ENCODE data around the gene C1QTNF6. TPM values are rescaled to one million over a fixed set of nuclear protein-coding genes. Genes with fewer than 3 reads are reported as not detected.
A peak's percentile ranks its signal among the peaks of the same experiment; 100 is the strongest.

C1QTNF6 gene
- total RNA-seq, 6 experiments from 2014 or later = 3.3 to 5.0 (median 4.0) TPM

DNA sequence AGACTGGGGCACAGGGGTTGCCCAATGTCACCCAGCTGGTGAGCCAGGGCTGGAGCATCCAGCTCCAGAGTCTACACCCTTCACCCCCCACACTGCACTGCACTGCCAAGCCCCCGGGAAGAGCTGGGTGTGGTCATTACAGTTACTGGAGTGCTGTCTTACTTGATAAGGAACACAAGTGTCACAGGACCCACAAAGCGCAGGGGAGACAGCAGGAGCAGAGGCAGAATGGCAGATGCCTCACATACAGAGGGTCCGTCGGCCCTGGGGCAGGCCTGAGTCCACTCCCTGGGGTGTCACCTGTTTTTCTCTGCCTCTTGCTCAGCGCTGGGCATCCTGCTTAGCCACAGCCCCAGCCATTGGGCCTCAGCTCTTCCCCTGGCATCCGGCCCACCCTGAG, 46.1 kb downstream of the C1QTNF6 start:
- H3K27me3 Mint-ChIP-seq (ENCODE audit: insufficient read depth) = peaks cover 29% of the 10 kb centered on the region
- peaks cover 9% of the 10 kb centered on the region for H3K4me1 Mint-ChIP-seq (ENCODE audit: low read depth)
- no peaks in the 10 kb centered on the region for H3K9me3 Mint-ChIP-seq
- no peak overlapping the region for H3K4me3 Mint-ChIP-seq
- no peaks in the 10 kb centered on the region for H3K36me3 Mint-ChIP-seq (ENCODE audit: low read depth)
- TF ChIP-seq, protein P1, sequence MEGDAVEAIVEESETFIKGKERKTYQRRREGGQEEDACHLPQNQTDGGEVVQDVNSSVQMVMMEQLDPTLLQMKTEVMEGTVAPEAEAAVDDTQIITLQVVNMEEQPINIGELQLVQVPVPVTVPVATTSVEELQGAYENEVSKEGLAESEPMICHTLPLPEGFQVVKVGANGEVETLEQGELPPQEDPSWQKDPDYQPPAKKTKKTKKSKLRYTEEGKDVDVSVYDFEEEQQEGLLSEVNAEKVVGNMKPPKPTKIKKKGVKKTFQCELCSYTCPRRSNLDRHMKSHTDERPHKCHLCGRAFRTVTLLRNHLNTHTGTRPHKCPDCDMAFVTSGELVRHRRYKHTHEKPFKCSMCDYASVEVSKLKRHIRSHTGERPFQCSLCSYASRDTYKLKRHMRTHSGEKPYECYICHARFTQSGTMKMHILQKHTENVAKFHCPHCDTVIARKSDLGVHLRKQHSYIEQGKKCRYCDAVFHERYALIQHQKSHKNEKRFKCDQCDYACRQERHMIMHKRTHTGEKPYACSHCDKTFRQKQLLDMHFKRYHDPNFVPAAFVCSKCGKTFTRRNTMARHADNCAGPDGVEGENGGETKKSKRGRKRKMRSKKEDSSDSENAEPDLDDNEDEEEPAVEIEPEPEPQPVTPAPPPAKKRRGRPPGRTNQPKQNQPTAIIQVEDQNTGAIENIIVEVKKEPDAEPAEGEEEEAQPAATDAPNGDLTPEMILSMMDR (IDR thresholded peaks at IDR 0.05) = no peak
- no peak overlapping the region for H3K27ac Mint-ChIP-seq
- no peak for DNase-seq

DNA sequence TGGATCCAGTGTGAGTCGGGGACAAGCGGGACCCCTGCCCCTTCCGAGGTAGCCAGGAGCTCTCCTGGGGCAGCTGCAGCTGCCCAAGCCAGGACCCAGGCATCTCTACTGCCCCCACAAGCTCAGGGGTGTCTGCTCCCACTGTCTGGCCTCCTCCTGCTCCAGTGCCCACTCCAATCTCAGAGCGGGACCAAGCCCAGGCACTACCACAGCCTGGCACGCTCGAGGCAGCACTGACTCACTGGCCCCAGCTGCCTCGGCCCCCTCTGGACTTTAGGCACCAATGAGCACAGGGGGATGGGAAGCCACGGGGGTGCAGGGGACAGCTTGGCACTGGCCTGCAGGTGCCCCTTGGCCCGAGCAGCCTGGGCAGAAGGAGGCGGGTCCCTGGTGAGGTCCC, 46.6 kb downstream of the C1QTNF6 start:
- no peak overlapping the region for H3K27ac Mint-ChIP-seq
- TF ChIP-seq, protein P1 (IDR thresholded peaks at IDR 0.05) = no peak
- H3K9me3 Mint-ChIP-seq = no peaks in the 10 kb centered on the region
- DNase-seq = no peak
- peaks cover 9% of the 10 kb centered on the region for H3K4me1 Mint-ChIP-seq (ENCODE audit: low read depth)
- H3K36me3 Mint-ChIP-seq (ENCODE audit: low read depth) = no peaks in the 10 kb centered on the region
- H3K27me3 Mint-ChIP-seq (ENCODE audit: insufficient read depth) = peaks cover 34% of the 10 kb centered on the region
- H3K4me3 Mint-ChIP-seq = no peak overlapping the region

DNA sequence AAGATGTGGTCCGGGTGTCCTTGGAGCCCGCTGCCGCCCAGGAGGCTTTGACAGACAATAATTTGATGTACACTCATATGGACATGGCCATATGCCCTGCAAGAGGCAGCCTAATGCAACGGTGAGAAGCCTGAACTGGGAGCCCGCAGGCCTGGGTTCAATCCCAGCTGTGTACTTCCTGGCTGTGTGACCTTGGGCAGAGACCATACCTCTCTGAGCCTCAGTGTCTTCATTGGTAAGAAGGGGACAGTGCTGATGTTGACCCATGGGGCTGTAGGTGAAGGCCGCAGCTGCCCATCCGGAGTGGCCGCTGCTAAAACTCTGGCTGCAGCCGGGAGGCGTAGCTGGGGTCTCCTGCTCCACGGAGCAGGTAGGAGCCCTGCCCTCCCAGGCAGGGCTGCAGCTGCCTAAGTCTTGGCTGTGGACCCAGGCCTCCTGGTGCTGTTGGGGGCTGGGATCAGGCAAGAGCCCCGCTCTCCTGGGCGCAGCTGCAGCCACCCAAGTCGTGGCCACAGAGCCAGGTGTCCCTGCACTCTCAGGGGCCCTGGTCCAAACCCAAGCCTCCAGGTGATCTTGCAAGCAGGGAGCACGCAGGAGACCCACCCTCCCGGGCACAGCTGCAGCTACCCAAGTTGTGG, 47.2 kb downstream of the C1QTNF6 start:
- peaks cover 35% of the 10 kb centered on the region for H3K27me3 Mint-ChIP-seq (ENCODE audit: insufficient read depth)
- peaks cover 9% of the 10 kb centered on the region for H3K4me1 Mint-ChIP-seq (ENCODE audit: low read depth)
- no peak overlapping the region for H3K4me3 Mint-ChIP-seq
- H3K27ac Mint-ChIP-seq = no peak overlapping the region
- H3K36me3 Mint-ChIP-seq (ENCODE audit: low read depth) = no peaks in the 10 kb centered on the region
- DNase-seq = no peak
- TF ChIP-seq, protein P1 (IDR thresholded peaks at IDR 0.05) = no peak
- H3K9me3 Mint-ChIP-seq = no peaks in the 10 kb centered on the region

DNA sequence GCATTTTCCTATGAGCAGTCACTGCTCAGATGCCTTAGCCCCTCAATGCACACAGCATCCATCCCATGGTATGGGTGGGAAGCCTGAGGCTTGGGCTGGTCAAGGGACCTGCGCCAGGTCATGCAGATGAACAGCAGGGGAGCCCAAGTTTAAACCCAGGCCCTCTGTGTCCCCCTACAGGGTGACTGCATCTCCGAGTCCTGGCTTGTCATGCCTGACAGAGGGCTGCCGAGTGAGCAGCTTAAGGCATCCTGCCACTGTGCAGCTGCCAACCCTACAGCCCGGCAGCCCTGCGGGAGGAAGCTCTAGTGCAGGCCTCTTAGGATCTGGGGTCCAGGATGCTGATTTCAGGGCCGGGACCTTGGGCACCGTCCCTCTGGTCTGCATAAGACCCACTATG, 48.3 kb downstream of the C1QTNF6 start:
- Mint-ChIP-seq H3K27me3 (ENCODE audit: insufficient read depth) (peaks cover 36% of the 10 kb centered on the region), H3K9me3 (no peaks in the 10 kb centered on the region), H3K36me3 (ENCODE audit: low read depth) (no peaks in the 10 kb centered on the region), H3K4me1 (ENCODE audit: low read depth) (peaks cover 9% of the 10 kb centered on the region), H3K27ac (no peak overlapping the region), H3K4me3 (no peak overlapping the region)
- TF ChIP-seq, protein P1 (IDR thresholded peaks at IDR 0.05) = no peak
- no peak for DNase-seq

DNA sequence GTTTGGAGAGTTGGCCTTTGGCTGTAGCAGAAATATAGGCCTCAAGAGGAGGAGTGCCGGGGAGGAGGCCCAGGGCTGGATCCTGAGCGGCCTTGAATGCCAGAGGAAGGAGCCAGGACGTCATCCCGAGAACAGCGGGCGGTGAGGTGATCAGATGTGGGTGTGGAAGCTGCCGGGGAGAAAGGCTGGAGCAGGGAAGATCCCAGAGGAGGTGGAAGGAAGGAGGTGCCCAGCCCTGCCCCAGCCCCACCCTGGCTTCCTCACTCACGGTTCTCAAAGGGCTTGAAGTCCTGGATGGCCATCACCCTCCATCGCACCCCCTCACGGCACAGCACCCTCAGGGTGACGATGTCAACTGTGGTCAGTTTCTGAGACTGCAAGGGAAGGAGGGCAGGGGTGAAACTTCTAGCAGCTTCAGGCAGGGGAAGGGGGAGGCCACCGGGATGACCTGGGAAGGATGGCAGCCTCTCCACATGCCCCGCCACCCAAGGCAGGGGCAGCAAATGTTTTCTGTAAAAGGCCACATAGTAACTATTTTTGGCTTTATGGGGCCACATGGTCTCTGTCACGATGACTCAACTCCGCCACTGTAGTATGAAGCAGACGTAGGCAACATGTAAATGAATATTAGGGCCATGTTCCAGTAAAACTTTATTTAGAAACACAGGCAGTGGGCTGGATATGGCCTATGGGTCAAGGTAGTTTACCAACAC, 49.0 kb downstream of the C1QTNF6 start:
- H3K27ac Mint-ChIP-seq = no peak overlapping the region
- no peak overlapping the region for H3K4me3 Mint-ChIP-seq
- H3K9me3 Mint-ChIP-seq = no peaks in the 10 kb centered on the region
- TF ChIP-seq, protein P1 (IDR thresholded peaks at IDR 0.05) = no peak
- peak; percentile 8 for DNase-seq
- peaks cover 9% of the 10 kb centered on the region for H3K4me1 Mint-ChIP-seq (ENCODE audit: low read depth)
- H3K36me3 Mint-ChIP-seq (ENCODE audit: low read depth) = no peaks in the 10 kb centered on the region
- peaks cover 35% of the 10 kb centered on the region for H3K27me3 Mint-ChIP-seq (ENCODE audit: insufficient read depth)
